GM19238 (cell line): ENCODE measurements around the gene SIX2.

Experiments used
- DNase-seq: peaks from one replicate; pipeline ENCODE4 v3.0.0; 2011; ENCODE audit warnings: low spot score; ENCODE audit not compliant: insufficient read length

SIX2 gene

DNA sequence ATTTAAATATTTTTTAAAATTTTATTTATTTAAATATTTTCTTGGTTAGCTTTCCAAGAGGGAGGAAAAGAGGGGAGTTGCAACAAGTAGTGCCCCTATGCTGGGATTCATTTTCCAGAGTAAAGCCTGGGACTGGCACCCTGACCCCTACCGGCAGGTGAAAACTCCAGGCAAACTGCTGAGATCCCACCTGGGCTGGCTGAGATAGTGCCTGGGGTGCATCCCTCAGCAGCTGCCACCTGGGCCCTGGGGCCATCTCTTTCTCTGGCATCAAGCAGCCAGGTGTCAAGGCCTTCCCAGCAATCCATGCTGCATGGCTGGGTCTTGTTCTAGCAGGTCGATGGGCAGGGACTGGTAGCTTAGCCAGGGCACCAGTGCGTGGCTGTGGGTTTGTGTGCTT, 6.6 kb downstream of the SIX2 start:
- DNase-seq, result no peak

DNA sequence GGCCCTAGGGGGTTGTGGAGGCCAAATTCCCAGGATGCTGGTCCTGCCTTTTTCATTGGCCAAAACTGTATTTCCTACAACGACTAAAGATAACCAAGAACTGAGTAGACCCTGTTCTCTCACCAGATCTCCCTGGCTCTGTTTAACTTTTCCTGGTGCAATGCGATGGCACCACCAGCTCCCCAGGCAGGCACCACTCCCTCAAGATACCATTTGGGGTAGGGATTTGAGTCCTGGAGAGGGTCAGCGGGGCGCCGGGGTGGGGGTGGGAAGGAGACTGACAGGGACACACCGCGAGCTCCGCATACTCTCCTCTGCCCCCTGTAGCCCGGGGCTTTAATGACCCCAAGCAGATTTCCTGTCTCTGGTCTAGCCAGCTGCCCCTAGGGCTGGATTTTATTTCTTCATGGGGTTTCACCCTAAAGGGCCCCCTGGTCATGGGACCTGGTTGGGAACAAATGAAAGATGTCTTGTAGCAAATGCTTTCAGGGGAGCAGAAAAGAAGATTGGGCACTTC, 7.3 kb downstream of the SIX2 start:
- no peak for DNase-seq

DNA sequence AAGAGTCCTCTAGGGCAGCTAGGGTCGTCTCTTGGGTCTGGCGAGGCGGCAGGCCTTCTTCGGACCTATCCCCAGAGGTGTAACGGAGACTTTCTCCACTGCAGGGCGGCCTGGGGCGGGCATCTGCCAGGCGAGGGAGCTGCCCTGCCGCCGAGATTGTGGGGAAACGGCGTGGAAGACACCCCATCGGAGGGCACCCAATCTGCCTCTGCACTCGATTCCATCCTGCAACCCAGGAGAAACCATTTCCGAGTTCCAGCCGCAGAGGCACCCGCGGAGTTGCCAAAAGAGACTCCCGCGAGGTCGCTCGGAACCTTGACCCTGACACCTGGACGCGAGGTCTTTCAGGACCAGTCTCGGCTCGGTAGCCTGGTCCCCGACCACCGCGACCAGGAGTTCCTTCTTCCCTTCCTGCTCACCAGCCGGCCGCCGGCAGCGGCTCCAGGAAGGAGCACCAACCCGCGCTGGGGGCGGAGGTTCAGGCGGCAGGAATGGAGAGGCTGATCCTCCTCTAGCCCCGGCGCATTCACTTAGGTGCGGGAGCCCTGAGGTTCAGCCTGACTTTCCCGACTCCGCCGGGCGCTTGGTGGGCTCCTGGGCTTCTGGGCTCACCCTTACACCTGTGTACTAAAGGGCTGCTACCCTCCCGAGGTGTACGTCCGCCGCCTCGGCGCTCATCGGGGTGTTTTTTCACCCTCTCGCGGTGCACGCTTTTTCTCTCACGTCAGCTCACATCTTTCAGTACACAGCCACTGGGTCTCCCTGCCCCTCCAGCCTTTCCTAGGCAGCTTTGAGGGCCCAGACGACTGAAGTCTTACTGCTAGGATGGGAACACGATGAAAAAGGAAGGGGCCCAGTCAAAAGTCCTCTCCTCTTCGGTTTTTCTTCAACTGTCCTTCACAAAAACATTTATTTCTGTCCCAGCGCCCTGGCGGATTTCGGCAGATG, 8.1 kb downstream of the SIX2 start:
- no peak for DNase-seq

GRCh38 chr2:45000341-45000901, 8.8 kb downstream of the SIX2 start:
- no peak for DNase-seq

- DNase-seq, result no peak
Observed at GRCh38 chr2:44999540-44999939, 9.7 kb downstream of the SIX2 start.

DNA sequence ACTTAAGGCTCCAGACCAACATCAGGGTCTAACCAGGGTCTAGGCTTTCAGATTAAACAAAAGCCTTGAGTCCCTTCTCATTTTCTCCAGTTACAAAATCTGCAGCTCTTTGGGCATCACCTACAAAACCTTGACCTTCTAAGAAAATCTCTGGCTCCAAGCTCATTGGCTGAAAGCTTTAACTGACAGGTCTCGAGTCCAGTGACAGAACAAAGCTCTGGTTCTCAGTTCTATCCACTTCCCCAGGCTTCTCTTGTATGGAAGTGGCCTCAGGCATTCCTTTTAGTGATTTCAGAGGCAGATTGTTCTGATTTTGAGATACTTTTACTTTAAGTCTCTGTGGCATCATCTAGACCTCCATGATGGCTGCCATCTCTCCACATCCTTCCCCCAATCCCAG, 11.3 kb downstream of the SIX2 start:
- DNase-seq, result no peak

DNA sequence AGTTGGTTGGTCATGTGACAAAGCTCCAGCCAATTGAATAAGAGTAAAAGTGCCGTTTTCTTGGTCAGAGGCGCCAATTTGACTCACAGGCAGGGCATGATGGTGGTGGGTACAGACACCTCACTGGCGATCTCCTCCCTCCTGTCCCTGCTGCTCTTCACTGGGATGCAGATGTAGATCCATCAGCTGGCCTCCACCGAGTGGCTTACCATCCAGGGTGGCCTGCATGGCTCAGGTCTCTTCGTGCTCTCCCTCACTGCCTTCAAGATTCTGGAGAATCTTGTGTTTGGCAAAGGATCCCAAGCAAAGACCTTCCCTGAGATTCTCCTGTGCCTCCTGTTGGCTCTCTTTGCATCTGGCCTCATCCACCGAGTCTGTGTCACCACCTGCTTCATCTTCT, 12.9 kb downstream of the SIX2 start:
- DNase-seq, result no peak

DNA sequence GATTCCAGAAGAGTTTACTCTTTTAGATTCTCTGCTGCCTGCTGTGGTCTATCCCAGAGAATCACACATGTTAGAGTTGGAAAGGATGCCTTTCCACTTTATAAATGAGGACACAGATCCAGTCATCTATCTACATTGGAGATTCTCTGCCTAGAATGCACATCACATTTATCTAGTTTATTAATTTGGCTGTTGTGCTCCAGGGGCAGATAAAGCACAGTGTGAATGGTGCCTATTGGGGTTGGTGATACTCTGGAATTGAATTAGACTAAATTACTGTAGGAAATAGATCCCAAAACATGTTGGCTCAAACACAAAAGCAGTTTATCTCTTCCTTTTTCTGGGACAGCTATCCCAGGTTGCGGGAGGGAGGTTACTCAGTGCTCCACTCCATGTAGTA, 14.9 kb downstream of the SIX2 start:
- DNase-seq, result no peak

GRCh38 chr2:44989176-44989575, 20.1 kb downstream of the SIX2 start:
- no peak for DNase-seq

DNA sequence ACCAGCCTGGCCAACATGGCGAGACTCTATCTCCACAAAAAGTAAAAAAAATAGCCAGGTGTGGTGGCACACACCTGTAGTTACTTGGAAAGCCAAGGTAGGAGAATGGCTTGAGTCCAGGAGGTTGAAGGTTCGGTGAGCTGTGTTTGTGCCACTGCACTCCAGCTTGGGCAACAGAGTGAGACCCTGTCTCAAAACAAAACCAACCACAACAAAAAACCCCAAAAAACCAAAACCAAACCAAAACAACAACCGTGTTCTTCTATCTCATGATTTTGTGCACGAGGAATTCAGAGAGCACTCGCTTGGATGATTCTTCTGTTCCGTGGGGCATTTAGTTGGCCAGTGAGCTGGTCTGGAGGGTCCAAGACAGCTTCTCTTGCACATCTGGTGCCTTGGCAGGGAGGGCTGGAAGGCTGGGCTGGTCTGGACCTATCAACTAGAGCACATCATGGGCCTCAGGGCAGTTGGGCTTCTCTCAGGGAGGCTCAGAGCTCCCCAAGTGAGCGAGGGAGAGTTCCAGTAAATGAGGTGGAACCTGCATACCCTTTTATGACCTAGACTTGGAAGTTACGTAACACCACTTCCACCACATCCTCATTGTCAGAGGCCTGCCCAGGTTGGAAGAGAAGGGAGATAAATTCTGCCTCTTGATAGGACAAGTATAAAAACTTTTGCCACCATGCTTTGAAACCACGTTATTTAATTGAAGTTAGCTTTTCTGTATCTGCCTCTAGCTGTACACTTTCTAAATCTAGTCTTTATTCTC, 25.2 kb downstream of the SIX2 start:
- no peak for DNase-seq

GRCh38 chr2:44981714-44982108, 27.5 kb downstream of the SIX2 start:
- DNase-seq, result peak; percentile 52

DNA sequence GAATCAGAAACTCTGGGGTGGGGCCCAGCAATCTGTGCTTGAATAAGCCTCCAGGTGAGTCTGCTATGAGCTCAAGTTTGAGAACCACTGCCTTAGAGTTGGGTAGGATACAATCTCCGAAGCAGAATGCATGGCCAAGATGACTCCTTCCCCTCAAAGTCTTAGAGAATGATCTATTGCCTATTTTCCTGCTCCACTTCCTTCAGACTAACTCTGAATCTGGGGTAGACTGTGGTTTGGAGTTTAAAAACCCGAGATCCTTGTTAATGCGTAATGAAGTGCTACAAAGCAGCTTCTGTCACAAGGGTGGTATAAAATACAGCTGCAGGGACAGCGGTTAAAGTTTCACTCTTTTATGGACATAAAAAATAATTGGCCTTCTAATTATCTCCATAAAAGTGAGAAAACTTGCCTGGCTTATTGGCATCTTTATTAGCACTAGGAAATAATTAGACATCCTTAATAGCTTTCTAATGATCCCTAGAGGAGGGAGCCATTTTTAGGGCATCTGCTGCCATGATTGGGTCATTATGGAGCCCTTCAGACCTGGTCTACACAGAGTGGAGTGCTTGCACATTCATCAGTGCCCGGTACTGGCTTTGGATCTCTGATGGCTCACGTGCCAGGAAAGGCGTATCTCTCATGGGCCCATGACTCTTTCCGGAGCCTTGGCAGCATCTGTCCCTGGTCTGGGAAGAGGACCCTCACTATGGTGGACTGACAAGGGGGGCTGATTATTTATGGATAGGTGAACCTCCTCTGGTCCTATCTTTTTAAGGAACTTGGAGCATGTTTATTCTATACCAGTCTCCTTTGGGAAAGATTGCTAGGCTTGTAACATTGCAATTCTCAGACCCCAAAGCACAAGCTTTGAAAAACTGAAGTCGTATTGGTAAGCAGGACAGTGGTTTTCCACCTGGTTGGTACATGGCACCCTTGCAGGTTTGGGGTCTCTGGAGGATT, 28.2 kb downstream of the SIX2 start:
- DNase-seq, result no peak

DNA sequence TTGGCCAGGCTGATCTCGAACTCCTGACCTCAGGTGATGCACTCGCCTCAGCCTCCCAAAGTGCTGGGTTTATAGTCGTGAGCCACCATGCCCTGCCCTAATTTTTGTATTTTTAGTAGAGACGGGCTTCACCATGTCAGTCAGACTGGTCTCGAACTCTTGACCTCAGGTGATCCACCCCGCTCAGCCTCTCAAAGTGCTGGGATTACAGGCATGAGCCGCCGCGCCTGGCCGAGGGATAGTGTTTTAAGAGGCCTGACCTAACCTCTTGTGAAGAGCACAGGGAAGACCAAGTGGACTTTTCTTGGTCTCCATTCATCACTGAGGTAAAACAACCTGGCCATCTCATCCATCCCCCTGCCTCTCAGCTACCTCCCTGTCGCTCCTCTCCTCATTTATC, 29.7 kb downstream of the SIX2 start:
- no peak for DNase-seq

GRCh38 chr2:44975571-44976450, 33.4 kb downstream of the SIX2 start:
- no peak for DNase-seq

GRCh38 chr2:44974064-44974715, 35.1 kb downstream of the SIX2 start:
- no peak for DNase-seq

DNA sequence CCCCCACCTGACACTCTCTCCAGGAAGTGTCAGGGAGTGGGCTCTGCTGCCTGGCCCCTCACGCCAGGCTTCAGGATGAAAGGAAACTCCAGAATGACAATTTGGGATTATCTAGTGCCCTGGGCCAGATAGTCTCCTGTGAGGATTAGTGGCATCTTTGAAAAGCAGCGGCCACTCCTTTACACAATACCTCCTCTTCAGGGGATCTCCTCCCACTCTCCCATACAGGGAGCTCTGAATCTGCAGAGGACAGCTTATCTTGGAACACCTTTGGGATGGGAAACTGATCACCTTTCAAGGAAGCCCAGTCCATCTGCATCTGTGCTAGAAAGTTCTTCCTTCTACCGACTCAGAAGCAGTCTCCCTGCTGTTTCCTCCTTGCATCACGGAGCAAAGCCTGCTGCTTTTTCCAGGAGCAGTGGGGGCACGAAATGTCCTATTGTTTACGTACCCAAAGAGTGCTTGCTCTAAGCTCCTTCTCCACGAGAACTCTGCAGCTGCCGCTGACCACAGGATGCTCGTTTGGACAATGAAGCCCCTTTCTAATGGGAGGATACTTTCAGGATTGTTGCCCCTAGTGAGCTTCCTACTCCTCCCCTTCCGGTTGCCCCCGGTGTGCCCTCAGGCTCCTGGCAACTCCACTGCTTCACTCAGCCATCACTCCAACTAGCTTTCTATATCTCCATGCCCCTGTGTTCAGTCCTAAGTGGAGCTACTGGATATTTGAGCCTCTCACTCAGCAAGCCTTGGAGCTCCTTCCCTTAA, 36.3 kb downstream of the SIX2 start:
- no peak for DNase-seq

DNA sequence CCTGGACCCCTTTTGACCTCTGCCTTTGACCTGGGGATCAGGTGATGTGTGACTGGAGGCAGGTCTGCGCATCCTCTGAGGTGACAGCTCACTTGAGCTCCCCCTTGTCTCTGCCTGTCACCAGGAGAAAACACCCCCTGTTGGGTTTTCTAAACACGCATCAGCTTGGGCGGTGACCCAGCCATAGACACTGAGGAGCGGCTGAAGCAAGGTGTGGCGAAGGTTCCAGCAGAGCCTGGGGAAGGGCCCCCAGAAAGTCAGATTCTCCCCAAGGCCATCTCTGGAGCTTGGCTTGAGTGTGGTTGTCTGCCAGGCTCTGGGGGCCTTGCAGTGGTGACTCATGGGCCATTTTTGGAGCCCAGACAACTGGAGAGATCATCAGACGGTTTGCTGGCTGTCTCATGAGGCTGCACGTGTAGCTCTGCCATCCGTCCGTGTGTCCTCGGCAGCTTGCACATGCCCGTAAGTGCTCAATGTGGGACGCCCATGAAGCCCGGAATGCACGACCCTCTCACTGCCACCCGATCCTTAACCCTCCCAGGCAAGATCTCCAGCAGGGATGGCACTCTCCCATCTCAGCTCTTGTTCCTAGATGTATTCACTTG, 38.3 kb downstream of the SIX2 start:
- DNase-seq, result no peak

DNA sequence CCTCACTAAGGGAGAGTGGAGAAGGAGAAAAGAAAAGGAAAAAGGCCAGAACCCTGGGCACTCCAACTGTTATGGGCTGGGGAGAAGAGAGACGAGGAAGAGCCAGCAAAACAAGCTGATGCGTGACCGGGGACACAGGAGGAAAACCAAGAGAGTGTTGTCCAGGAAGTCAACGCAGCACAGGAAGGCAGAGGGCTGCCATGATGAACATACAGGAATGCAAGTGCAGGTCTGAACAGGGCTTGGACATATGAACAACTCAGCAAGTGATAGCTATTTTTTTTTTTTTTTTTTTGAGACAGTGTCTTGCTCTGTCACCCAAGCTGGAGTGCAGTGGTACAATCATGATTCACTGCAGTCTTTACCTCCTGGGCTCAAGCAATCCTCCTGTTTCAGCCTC, 39.3 kb downstream of the SIX2 start:
- DNase-seq, result no peak
